HG03558 (cell line): Measurements from ENCODE around the gene CCDC178.
"Not testable (repeated sequence)": the region's sequence is repeated elsewhere in the genome, so short reads cannot be mapped to it uniquely, and the experiment has no call there.

ENCODE experiments used
- ATAC-seq: cut with Tn5 transposase; IDR thresholded peaks from one replicate; pipeline ENCODE4 v1.9.1; 2021; ENCODE audit warnings: moderate number of reproducible peaks; ENCODE audit not compliant: unreplicated experiment; ENCODE audit errors: extremely low read depth

Gene CCDC178

DNA sequence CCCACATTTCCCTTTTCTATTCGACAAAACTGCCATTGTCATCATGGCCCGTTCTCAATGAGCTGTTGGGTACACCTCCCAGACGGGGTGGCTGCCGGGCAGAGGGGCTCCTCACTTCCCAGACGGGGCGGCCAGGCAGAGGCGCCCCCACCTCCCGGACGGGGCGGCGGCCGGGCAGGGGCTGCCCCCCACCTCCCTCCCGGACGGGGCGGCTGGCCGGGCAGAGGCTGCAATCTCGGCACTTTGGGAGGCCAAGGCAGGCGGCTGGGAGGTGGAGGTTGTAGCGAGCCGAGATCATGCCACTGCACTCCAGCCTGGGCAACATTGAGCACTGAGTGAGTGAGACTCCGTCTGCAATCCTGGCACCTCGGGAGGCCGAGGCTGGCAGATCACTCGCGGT lies 292.7 kb downstream of the CCDC178 start:
- ATAC-seq = not testable (repeated sequence)

DNA sequence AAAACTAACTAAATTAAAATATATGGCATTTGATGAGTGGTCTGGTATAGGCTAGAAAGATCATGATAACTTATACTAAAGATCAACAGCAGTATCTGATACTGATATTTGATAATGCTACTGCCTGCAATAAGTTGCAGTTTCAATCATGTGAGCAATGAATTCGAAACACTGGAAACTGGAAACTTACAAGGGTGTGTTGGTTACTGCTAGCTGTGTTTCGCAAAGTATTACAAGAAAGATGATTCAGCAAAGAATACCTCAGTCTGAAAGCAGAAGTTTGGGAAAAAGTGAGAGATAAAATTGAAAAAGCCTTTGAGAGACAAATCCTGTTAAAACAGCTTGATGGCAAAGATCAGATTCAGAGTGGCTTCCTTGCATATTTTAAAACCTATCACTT lies 294.5 kb downstream of the CCDC178 start:
- no peak for ATAC-seq

DNA sequence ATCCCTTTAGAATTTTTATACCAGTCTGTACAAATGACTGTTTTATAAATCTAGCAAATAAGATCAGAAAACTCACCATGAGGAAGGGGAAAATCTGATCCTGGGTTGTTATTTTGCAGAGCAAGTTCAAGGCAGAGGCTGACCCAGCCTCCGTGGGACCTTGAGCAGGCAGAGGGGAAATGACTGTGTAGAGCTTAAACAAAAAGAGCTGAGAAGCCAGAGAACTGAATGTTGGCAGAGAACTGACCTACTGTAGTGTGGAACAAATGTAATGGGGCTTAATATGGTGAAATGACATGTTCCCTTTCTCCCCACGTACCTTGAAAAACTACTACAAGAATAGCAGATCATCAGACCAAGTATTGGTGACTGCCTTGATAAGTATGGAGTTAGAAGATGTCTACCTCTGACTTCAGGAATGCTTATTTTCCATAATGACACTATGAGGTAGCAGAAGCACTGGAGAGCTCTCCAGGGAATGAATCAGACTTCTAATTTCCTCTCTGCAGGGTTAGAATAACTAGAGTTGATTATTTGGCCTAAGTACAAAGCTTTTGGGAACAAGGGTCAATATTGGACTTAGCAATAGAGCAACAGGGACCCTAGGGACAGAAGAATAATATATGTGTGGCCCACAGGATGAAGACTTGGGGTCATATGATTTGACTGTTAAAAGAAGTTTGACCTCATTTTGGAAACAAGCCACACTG lies 304.4 kb downstream of the CCDC178 start:
- ATAC-seq = no peak

DNA sequence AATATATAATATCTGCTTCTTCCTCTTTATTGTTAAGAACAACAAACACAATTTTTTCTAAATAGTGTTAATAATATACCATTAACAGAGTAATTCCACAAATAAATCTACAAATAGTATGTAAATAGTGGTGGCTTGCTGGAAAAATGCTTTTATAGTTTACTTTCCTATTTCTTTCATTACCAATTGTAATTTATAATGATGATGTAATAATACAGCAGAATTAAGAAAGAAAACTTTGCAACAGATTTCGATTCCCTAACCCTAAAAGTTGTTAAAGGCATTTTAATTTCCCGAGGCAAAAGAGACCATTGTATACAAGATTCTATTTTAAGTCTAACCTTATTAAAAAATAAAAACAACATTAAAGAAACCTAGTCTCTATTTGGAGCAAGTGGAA lies 307.9 kb downstream of the CCDC178 start:
- ATAC-seq = no peak

DNA sequence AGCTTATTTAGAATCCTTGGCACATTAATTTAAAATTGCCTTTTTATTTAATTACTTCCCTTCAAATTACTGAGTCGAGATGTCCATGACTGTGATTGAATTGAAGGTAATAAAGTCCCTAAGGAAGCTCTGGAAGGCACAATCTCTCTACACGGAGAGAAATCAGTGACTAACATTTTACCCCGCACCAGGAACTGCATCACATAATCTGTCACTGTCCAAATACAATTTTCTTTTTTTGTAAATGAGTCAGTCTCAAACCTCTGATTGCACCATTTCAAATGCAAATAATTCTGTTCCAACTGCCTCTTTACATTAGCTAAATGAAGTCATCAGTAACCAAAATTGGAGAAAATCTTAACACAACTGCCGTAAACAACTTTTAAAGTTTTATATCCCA lies 311.9 kb downstream of the CCDC178 start:
- no peak for ATAC-seq

DNA sequence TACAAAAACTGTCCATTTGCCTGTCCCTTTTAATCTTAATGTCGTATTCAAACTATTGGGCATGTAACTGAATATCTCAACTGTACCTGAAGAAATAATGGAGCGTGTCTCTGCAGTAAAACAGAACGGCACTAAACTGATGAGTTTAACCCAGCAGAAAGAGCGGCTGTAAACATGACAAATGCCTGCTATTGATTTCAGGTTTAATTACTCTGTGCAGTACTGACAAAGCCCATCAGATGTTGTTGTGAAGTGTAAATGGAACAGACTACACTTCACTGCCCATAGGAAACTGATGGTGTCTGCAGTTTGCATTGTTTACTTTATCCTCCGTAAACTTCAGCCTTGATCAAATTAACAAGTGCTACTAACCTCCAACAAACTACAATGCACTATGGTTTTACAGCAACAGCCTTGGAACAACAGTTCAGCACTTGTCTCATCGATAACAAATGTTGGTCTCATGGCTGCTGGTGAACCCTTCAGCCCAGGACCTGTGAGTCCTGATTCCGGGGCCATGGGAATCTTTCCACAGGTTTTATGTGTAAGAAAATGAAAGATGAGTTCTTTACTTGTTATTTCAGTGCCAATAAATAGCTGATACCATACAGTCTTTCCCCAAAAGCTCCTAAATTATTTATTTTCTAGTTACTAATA lies 316.5 kb downstream of the CCDC178 start:
- no peak for ATAC-seq

DNA sequence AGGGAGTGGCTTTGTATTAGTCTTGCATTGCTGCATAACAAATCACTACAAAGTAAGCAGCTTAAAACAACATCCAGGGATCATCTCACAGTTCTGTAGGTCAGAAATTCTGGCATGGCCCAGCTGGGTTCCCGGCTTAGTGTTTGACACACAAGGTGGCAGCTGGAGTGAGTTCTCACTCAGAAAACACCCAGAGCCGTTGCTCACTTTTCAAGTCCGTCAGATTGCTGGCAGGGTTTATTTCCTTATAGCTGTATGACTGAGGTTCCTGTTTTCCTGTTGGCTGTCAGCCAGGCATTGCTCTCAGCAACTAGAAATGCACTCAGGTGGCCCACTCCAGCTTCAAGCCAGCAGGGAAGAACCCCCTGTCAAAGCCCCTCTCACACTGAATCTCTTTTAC lies 324.1 kb downstream of the CCDC178 start:
- ATAC-seq = no peak

DNA sequence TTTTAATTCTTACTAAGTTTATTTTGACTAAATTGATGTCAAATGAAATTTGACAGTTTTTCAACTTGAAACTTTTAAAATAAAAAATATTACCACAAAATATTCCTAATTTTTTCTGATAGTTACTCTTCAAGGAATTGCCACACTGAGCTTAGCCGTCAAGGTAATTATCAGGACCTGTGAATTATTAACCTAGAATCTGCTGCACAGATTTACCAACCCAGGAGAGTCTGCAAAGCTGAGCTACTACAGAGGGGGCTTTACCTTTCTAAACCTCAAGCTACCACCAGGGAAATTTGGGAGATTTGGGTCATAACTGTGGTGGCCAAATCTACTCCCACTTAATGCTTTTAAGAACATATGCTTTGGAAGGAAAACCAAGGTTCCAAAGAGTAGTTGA lies 324.6 kb downstream of the CCDC178 start:
- ATAC-seq = no peak

DNA sequence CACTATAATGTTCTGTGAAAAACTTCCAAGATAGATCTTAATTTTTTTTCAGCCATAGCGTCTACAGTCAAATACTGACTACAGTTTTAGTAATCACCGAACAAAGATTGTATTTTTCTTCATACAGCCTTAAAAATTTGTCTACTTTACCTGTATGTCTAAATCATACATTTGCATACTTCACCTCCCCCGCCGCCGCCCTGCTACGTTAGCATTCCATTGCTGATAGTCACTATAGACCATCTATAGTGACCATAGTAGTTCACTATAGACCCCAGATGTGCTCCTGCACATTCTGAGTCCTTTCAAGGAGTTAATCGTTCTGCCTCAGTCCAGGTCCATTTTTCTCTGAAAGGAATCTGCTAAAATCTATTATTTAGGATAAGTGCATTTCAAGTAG lies 325.0 kb downstream of the CCDC178 start:
- no peak for ATAC-seq

DNA sequence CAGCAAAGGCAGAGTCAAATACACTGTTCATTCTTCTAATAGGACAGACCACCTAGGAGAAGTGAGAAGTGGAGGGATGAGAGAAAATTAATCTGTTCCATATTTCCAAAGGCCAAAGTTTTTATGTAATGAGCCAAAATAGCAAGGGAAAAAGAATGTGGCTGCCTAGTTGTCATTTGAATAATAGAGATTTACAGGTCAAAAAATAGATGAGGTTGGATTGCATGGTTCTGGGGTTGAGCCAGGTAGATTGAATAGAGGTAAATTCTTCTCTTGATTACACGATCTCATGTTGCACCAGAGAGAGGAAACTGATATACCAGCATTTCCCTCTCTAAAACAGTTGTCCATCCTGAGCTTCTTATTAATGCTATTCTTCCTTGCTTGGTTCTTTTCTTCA lies 325.8 kb downstream of the CCDC178 start:
- ATAC-seq = no peak

DNA sequence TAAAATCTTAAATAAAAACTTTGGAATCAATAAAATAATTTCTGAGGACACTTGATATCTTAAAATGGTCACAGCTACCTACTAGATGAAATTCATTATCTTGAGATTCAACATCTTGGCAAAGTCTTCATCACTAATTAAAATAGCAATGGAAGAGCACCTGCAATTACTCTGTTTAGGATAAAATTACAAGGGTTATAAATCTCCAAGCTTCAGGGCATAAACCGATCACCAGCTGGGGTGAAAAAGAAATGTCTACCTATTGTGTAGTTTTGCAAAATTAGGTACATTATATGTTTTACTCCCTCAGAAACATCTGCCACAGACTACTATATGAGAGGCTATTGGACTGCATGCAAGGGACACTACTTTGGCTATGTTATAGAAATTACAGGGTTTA lies 327.1 kb downstream of the CCDC178 start:
- no peak for ATAC-seq

DNA sequence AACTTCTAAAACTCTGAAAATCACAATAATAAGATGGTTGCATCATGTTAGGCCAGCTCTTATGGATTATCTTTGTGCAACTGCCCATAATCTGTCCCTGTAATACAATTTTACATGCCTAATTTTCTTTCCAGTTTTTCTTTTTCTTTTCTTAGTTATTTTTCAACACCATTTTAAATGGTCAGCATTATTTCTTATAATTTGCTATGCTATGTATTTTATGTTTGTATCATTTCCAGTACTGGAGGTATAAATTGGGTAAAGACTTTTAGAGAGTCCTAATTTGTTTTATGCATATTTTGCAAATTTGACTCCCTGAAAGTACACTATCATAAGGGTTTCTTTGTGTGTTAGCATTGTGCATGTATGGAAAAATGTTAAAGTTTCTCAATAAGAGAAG lies 333.0 kb downstream of the CCDC178 start:
- ATAC-seq = no peak

DNA sequence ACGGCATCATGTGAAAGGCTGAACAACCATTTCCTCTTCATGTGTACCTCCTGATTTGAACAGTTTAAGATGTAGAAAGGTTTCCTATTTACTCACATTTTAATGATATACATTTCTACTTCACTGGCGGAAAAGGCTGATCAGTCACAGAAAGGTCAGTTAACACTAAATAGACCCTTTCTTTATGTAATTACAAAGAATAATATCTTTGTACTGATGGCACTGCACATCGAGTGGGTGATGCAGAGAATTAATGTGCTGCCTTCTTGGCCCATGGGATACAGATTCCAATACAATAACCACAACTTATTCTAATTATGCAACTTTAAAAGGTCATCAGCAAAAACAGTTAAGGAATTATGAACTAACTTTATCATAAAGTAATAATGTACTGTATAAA lies 339.2 kb downstream of the CCDC178 start:
- ATAC-seq = no peak

DNA sequence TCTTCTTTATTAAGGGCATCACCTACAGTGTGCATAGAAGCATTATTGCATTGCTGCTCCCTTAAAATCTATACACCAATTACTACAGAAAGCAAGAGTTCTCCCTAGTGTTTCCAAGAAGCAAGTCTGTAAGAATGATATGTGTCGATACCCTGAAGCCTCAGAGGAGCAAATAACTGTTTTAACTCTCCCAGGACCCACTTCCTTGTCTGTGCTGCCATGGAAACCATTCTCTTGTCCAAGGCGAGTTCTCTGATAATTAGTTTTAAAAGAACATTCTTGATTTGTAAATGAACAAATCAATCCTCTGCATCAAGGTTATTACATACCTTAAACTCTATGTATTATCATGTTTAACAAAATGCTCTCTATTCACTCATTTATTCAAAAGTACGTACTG lies 340.9 kb downstream of the CCDC178 start:
- ATAC-seq = no peak

DNA sequence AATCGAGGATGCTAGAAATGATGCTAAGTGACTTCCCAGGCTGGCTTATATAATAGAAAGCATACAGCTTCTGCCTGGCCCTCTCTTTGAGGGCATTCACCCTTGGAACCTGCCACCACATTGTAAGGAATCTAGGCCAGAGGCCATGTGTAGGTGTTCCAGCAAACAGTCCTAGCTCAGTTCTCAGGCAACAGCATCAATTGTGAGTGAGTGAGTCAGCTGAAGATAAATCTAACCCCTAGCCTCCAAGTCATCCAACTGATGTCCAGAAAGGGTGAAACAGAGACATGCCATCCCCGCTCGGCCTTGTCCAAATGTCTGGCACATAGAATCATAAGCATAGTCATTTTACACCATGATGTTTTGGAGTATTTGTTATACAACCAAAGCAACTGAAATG lies 343.4 kb downstream of the CCDC178 start:
- no peak for ATAC-seq

DNA sequence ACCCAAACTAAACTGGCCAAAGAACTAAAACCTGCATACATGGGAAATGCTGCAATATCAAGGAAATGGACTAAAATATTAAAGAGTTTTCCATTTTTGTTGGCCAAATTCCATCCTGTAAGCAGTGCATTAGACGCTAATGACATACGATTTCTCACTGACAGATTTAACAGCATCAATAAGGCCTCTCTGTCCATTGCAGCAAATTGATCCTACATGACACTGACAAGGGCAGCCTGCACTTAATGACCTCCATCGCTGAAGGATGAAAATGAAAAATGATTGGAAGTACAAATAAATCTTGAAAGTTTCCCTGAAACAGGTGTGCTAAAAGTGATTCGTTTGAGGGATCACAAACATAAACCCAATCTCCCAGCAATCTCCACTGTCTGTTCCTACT lies 350.1 kb downstream of the CCDC178 start:
- ATAC-seq = no peak

DNA sequence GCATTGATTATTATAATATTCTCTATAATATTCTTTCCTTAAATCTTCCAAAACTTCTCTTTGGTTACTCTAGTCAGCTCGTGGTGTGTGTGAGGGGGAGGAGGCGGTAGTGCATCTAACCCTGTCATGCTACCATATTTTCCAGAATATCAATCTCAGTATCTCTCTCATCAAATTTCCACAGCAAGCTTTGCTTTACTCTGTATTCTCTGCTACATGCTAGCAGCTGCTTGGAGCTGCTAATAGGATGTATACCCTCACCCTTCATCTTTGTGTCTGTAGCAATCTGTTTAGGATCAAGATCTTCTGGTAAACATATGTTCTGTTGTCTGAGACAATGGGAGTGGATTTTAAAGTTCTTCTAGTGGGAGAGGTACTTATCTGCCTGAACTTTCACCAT lies 363.9 kb downstream of the CCDC178 start:
- no peak for ATAC-seq

DNA sequence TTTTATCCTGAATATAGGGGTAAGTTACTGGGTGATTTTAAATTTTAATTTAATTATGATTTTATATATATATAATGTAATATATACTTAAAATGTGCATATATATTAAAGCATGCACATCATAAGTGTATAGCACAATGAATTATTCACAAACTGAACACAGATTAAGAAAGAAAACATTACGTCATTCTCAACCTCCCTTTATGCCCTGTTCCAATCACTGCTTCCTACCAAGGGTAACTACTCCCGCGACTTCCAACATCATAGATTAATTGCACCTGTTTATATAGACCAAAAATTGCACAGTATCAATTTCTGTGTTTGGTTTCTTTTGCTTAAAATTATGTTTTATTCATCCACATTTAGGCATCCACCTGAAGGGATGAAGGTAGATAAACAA lies 366.4 kb downstream of the CCDC178 start:
- ATAC-seq = no peak

DNA sequence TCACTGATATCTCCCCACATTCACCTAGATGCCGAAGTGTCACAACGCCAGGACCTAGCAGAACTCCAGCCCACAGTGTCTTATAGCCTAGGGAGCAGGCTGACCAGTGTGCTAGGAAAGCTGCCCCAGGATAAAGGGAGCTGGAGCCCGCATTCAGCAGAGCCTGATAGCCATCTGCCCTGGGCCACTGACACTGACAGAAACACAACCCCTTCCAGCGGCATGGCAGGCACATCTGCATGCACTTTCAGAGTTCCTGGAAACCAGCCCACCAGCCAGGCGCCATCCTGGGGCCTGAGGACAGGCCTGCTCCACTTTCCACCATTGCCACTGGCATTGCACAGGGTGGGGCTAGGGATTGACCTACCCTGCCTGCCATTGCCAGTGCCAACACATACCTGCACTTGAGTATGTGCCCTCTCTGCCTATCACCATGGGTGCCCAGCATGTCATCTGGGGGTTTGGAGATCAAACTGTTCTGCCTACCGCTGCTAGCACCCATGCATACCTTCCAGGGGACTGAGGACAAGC lies 377.6 kb downstream of the CCDC178 start:
- no peak for ATAC-seq

DNA sequence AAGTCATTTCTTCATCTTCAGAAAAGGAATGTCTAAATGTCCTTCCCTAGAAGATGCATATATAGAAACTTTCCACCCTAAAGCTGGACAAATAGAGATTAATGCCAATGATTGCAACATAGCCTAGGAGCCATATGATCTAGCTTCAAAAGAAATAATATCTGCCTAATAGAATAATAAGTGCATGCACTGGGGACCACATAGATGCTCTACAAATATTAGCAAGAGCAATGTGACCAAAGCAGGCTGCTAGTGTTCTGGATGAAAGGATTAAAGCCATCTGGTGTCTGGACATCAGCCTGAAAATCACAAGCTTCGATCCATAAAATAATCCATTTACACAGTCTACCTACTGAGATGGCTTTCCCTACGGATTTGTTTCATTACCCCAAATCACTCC lies 387.6 kb downstream of the CCDC178 start:
- no peak for ATAC-seq

DNA sequence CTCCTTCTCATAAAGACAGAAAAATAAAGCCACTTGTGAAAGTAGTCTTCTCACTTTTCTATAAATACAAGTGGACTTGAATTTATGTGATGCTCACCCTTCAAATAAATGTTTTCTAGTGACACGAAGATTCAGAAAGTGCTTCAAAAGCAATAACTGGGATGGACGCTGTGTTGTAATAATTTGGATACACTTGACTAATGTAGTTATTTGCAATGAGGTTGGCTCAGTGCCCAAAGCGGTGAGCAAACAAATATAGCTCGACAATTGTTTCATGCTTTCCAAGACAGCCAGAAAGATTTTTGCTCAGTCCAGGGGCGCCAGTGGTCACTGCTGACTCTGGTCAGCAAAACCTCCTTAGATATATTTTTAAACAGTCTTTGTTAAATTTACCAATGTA lies 389.1 kb downstream of the CCDC178 start:
- ATAC-seq = no peak

DNA sequence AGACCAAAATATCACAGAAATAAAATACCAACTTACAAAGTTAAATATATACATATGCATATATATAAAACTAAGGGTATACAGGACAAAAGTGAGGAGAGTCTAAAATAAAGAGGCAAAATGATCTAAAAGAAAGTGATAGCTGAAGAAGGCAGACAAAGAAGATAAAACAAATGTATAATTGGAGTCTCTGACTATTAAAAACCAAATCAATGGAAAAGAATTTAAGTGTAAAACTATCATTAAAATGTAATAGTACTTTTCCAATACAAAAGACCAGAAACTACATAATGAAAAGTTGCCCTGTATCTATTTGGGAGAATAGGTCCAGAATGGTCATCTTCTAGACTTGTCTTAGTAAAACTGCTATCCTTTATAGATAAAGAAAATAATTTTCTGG lies 400.3 kb downstream of the CCDC178 start:
- no peak for ATAC-seq
